Suppressor macrophage treated with lipopolysaccharide for 4 hours (primary cell): ENCODE data around the gene ASAP2.

Experiments
- DNase-seq: peaks from one replicate; pipeline ENCODE4 v3.0.0-alpha.2; 2020

The ASAP2 gene

GRCh38 chr2:9205963-9206948 is at the start of gene ASAP2:
Gene ASAP2, plus strand, starts transcription at chr2:9206812. Its CDS starts 293 bp downstream, at chr2:9207105.
- DNase-seq, result peak; percentile 71

- no peak for DNase-seq
These were observed 47.5 kb upstream of the ASAP2 start for GRCh38 chr2:9158786-9159779.

- no peak for DNase-seq
These were observed 45.9 kb upstream of the ASAP2 start for GRCh38 chr2:9160732-9161131.

GRCh38 chr2:9162841-9163240 is 43.8 kb upstream of the ASAP2 start:
- no peak for DNase-seq

GRCh38 chr2:9163306-9164111 is 43.1 kb upstream of the ASAP2 start:
- DNase-seq, result no peak

GRCh38 chr2:9164112-9164608 is 42.5 kb upstream of the ASAP2 start:
- DNase-seq, result no peak

GRCh38 chr2:9165625-9166024 is 41.0 kb upstream of the ASAP2 start:
- DNase-seq, result no peak

- DNase-seq, result peak; percentile 12
These were observed 39.8 kb upstream of the ASAP2 start for GRCh38 chr2:9166579-9167377.

GRCh38 chr2:9167718-9168657 is 38.6 kb upstream of the ASAP2 start:
- DNase-seq, result no peak

GRCh38 chr2:9168821-9169221 is 37.8 kb upstream of the ASAP2 start:
- DNase-seq, result peak; percentile 67

GRCh38 chr2:9169349-9170107 is 37.1 kb upstream of the ASAP2 start:
- DNase-seq, result peak; percentile 77

GRCh38 chr2:9170458-9171130 is 36.0 kb upstream of the ASAP2 start:
- DNase-seq, result peak; percentile 58

GRCh38 chr2:9174771-9175437 is 31.7 kb upstream of the ASAP2 start:
- peak; percentile 72 for DNase-seq

- DNase-seq, result no peak
These were observed 28.3 kb upstream of the ASAP2 start for GRCh38 chr2:9178110-9178903.

GRCh38 chr2:9178904-9179571 is 27.6 kb upstream of the ASAP2 start:
- no peak for DNase-seq

- peak; percentile 59 for DNase-seq
These were observed 26.9 kb upstream of the ASAP2 start for GRCh38 chr2:9179572-9180201.
